Right kidney (tissue), 1 donor: Measurements from ENCODE around the gene NR3C1.

Source experiments
- DNase-seq: peaks from one replicate; pipeline ENCODE4 v3.0.0-alpha.2; 2016

NR3C1 gene

DNA sequence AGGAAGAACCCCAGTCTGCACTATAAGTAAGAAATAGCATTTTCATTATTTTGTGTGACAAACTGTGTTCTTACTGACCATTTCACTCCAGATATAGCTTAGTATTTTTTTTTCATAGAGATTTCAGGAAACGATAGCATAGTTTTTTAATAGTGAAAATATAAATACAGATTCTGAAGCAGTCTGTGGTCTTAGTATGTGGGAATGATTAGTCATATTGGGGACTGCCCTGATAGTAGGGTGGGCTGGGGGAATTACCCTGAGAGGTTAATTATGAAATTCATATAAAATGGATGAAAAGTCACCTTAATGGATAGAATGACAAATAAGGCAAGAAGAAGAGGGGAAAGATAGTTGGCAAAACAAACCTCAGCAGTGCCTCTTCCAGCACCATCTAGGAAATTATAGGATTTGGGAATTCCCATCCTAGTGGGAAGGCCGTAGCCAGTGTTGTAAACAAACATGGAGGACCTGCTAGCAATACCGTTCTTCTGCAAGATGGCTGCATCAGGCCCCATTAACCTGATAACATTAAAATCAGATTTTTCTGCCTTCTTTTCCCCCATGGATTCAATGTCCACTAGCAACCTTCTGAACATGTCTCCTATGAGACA lies 23.7 kb upstream of the NR3C1 start:
- no peak for DNase-seq

- DNase-seq: no peak
Observed at GRCh38 chr5:143426437-143426991, 23.0 kb upstream of the NR3C1 start.

- DNase-seq: no peak
Observed at GRCh38 chr5:143425835-143426234, 22.3 kb upstream of the NR3C1 start.

- DNase-seq: no peak
Observed at GRCh38 chr5:143418140-143418866, 14.8 kb upstream of the NR3C1 start.

- no peak for DNase-seq
Observed at GRCh38 chr5:143417503-143418139, 14.1 kb upstream of the NR3C1 start.

DNA sequence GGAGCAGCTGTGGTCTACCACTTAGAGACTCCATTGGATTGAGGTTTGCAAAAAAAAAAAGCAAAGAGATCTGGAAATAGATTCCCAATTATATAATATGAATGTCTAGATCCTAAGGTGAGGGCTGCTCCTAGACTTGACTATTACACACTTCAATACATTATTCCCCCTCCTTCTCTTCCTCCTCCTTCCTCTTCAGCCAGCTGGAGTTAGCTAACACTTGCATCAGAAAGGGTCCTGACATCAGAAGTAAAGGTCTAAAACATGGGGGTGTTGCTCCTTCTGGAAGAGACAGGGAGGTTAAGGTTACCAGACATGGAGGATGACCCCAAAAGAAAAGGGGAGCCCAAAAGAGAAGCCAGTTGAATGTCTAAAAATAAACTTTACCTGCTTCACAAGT lies 12.9 kb upstream of the NR3C1 start:
- no peak for DNase-seq

DNA sequence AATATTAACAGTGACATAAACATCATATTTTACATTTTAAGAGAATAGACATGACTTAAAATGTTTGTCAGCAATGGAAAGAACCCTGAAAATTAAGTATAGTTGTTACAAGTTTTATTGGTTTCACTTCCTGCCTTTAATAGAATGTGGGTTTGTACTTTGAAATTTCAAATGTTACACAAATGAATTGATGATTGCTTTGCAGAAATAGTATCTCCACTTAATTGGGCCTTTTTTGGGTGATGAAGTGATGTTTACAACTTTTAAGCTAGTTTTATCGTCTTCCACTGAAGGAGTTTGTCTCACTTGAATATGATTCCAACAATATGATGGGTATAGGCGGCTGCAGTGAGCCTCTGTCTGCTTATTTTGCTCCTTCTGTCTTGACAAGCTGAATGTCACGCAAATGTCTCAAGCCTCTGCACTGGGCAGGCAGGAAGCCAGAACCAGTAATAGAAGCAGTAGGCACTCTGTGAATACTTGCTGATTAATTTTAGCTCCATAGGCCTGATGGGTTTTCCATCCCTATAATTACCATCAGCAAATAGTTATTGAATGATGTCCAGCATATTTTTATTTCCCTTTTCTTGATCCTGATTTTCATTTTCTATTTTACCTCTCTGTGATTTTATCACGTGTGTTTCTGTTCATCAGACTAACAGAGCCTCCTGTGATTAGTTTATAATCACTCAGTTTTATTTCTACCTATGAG lies 10.6 kb upstream of the NR3C1 start:
- DNase-seq: no peak

DNA sequence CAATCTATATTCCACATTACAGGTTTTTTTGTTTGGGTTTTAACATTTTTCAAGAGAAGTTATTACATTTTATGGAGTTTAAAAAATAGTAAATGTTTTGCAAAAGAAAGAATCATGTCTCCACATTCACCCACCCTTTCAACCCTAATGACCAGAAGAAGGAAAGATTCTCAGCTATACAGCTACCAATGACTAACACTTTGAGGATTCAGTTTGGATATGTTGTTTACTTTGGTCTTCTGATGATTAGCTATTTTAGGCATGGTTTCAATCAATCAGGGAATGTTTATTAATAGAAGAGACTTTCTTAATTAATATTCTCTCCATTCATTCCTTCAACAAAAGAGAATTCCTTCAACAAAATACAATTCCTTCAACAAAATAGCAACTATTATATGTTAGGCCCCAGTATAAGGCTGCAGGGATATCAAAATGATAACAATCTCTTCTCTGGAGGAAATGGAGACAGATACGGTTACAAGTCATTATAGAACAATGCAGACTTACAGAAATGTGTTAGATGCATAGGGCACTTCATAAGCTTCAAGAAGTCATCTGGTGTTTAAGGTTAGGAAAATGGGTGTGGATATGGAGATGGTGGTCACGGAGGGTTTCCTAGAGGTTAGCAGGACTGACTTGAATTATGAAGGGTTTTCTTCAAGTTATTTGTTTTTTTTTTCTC lies 9.3 kb upstream of the NR3C1 start:
- no peak for DNase-seq

DNA sequence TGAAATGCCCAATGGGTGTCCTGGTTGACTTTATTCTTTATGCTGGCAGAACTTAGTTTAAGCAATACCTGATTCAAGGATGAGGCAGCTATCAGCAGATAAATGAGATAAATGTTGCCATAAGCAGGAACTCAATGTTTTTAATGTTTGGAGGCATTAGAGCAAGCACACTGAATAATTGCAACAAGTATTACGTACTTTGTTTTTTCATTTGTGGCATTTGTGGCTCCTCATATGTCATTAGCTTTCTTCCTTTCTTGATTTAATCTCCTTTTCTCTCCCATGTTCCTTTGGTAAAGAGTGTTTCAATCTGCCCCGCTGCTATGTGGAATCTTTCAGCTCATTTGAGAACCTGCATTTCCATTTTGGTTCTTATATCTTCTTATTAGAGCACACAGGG lies 6.4 kb upstream of the NR3C1 start:
- DNase-seq: no peak

DNA sequence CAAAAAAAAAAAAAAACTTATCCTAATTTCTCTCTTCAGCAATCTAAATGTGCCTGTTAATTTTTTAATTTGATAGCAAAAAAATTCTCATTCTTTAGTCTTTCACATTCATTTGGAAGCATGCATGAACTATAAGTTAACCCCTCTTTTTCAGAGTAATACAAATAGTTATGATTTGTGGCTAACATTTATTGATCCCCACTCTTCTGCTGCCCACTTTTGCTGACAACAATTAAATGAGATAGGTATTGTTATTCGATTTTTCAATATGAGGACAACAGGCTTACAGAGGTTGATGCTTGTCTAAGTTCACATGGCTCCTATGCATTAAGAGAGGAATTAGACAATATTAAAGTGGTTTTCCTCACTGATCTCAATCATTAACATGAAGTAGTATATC lies 2.9 kb upstream of the NR3C1 start:
- no peak for DNase-seq

- DNase-seq: no peak
Observed at GRCh38 chr5:143405849-143406098, 2.3 kb upstream of the NR3C1 start.

GRCh38 chr5:143405063-143405848 lies 1.8 kb upstream of the NR3C1 start:
- DNase-seq: peak; percentile 98

DNA sequence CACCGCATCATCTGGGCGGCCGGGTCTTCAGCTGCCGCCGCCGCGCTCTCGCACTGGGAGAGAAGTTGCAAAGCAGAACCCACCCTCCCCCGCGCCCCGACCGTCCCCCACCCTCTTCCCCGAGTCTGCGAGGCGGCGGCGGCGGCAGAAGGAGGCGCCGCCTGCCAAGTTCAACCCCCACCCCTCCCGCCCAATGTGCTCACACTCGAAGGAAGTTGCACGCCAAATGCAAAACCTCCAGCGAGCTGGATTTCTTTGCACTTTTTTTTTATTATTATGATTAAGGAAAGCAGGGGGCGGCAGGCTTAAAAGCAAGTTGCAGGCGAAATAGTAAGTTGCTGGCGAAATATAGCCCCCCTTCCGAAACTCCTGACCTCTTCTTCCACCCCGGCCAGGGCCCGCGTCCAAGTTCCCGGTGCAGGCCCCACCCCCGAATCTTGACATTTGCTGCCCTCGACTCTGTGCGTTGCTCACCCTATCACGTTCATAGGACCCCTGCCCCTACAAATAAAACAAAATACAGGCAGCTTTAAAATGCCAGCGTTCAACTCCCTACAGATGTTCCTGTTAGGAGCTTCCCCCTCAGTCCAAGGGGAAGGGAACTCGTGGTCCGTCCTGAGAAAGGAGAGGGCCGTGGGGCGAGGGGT lies 1.1 kb upstream of the NR3C1 start:
- DNase-seq: peak; percentile 94

DNA sequence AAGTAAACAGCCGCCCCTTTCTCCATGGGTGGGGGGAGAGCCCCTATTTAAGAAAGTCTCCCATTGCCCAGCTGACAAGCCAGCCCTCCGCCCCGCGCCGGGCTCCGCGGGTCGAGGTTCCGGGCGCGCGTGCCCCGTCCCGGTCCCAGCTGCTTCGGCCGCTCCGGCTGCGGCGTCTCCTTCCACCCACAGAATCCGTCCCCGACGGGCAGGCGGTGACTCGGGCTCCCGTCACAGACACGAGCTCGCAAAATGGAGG lies 223 bp downstream of the NR3C1 start:
- peak; percentile 95 for DNase-seq

- DNase-seq: peak; percentile 85
Observed at GRCh38 chr5:143402553-143403333, 743 bp downstream of the NR3C1 start.

- no peak for DNase-seq
Observed at GRCh38 chr5:143402017-143402552, 1.4 kb downstream of the NR3C1 start.

DNA sequence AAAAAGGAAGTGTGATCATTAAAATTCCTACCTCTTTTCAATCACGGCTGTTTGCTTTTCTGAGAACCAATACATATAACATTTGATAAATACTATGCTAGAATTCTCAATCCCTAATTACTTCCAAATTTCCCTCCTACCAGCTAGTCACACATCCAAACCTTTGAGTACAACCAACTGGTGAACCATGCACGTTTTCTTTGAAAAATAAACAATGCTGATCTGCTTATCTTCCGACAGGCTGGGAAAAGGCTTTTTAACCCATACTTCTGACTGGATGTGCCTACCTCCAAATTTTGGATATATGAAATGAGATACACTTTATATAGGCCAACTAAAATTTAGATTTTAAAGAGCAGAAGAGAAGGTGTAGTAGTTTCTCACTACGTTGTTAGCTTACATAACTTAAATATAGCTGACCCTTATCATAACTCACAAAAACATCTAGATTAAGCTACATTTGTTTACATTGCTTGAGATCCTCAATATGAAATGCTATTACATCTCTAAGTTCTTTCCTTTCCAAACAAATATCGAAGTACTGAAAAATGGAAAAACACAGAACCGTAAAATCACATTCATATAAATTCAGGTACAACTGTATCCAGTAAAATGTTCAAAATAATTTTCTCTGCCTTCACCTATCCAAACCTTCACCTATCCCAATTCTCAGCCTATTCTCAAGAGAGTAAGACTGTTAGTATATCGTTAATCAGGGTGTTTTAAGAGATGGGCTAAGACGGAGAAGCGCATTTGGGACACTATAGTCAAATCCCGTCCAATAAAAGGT lies 2.1 kb downstream of the NR3C1 start:
- peak; percentile 15 for DNase-seq

GRCh38 chr5:143400541-143401226 lies 2.8 kb downstream of the NR3C1 start:
- DNase-seq: peak; percentile 21
